ENCODE results near the gene AKT3.

- TF ChIP-seq EZH2 (IDR thresholded peaks at IDR 0.05; ENCODE audit: borderline replicate concordance) (no peak), CTCF (IDR thresholded peaks at IDR 0.05; ENCODE audit: poor library complexity) (no peak), EZH2phosphoT487 (IDR thresholded peaks at IDR 0.05; ENCODE audit: low read depth, severe bottlenecking, unreplicated experiment) (no peak)
Observed at GRCh38 chr1:243443557-243443956, 406.5 kb downstream of the AKT3 start.
